HCT116 (cell line): ENCODE results near the gene ZFHX2. TPM values are rescaled to one million over a fixed set of nuclear protein-coding genes. Genes with fewer than 3 reads are reported as not detected.

ENCODE experiments used
- ATAC-seq: fragments of 200-7000 bp; cut with Tn5 transposase; 2 replicates; pipeline ENCODE4 v1.9.1; 2020; ENCODE audit warnings: mild to moderate bottlenecking, moderate library complexity
- BruUV-seq: library from RNA; stranded (reverse); fragments of 400-500 nt; replicated peaks from 2 replicates; lab custom pipeline; 2021; lab: Mats Ljungman, UMichigan
- CTCF ChIA-PET: fragments of 300-600 bp; sonication (Branson Sonifier 250); formaldehyde crosslinking; loops from one replicate; lab custom pipeline; 2021; ENCODE audit warnings: antibody characterized with exemption; lab: Charles Lee
- POLR2A ChIA-PET: fragments of 300-600, 350-600 bp; sonication (Branson Sonifier 250); formaldehyde crosslinking; loops from one replicate; lab custom pipeline; 2021; ENCODE audit warnings: antibody characterized with exemption; lab: Charles Lee
- RAD21 ChIA-PET, 2 experiments: fragments of 300-600 bp; sonication (Branson Sonifier 250); formaldehyde crosslinking; loops; one replicate each; lab custom pipeline; 2023; ENCODE audit warnings: low total read pairs in 2 of 2; ENCODE audit not compliant: uncharacterized antibody in 2 of 2, unreplicated experiment in 2 of 2, low non-redundant PET in 1 of 2; lab: Charles Lee
- DNase-seq: peaks from one replicate; pipeline ENCODE4 v3.0.0-alpha.2; 2010; ENCODE audit warnings: low read depth, low spot score
- H2AFZ ChIP-seq: fragments of 200-600 bp; shearing (Covaris generic), sonication (generic); 2 replicates; pipeline ENCODE4 v1.6.1; 2017; ENCODE audit warnings: low read depth, mixed run types, mixed read lengths, antibody characterized with exemption, low read length; ENCODE audit not compliant: poor library complexity, severe bottlenecking
- H3K27ac ChIP-seq: 2 replicates; pipeline ENCODE4 v1.5.1; 2012; ENCODE audit warnings: low read depth, low read length
- H3K27me3 ChIP-seq: fragments of 200-600 bp; sonication (generic); 2 replicates; pipeline ENCODE4 v1.6.1; 2016; ENCODE audit warnings: mixed run types, low read length, mixed read lengths; ENCODE audit not compliant: insufficient read depth
- H3K36me3 ChIP-seq, 2 experiments: fragments of 200-500 bp in 1 of 2; fragments of 200-600 bp in 1 of 2; sonication (Bioruptor generic) in 1 of 2; sonication (generic) in 1 of 2; 2 replicates each; pipeline versions ENCODE4 v1.5.1 to v1.6.1; 2014 to 2016; ENCODE audit warnings: low read length in 2 of 2, inconsistent platforms in 1 of 2, mixed read lengths in 1 of 2, mixed run types in 1 of 2; ENCODE audit not compliant: insufficient read depth in 2 of 2, control insufficient read depth in 1 of 2
- H3K4me1 ChIP-seq, 2 experiments: fragments of 200-600 bp in 1 of 2; sonication (generic) in 1 of 2; 2 replicates each; pipeline versions ENCODE4 v1.5.1 to v1.6.1; 2012 to 2017; ENCODE audit warnings: low read length in 2 of 2, inconsistent platforms in 1 of 2, mild to moderate bottlenecking in 1 of 2, mixed read lengths in 1 of 2, mixed run types in 1 of 2, moderate library complexity in 1 of 2; ENCODE audit not compliant: insufficient read depth in 2 of 2, control insufficient read depth in 1 of 2
- H3K4me2 ChIP-seq: fragments of 200-600 bp; sonication (generic); 2 replicates; pipeline ENCODE4 v1.6.1; 2017; ENCODE audit warnings: mixed run types, low read length, mixed read lengths
- H3K4me3 ChIP-seq, 2 experiments: fragments of 200-600 bp in 1 of 2; sonication (generic) in 1 of 2; replicated peaks in 1 of 2; 2 replicates each; pipeline ENCODE4 v1.5.1; 2011 to 2016; ENCODE audit warnings: low read length in 2 of 2, control low read depth in 1 of 2, low read depth in 1 of 2, mild to moderate bottlenecking in 1 of 2, mixed read lengths in 1 of 2, mixed run types in 1 of 2
- H3K79me2 ChIP-seq: fragments of 200-600 bp; sonication (generic); 2 replicates; pipeline ENCODE4 v1.6.1; 2017; ENCODE audit warnings: mild to moderate bottlenecking, mixed run types, low read length, moderate library complexity, mixed read lengths; ENCODE audit not compliant: insufficient read depth
- H3K9ac ChIP-seq: fragments of 200-600 bp; sonication (generic); 2 replicates; pipeline ENCODE4 v1.6.1; 2016; ENCODE audit warnings: low read length, mixed read lengths
- H3K9me2 ChIP-seq: fragments of 200-600 bp; sonication (generic), shearing (Covaris generic); 2 replicates; pipeline ENCODE4 v1.6.1; 2017; ENCODE audit warnings: mixed run types, mild to moderate bottlenecking, moderate library complexity; ENCODE audit not compliant: insufficient read depth
- H3K9me3 ChIP-seq, 2 experiments: fragments of 200-500 bp in 1 of 2; fragments of 200-600 bp in 1 of 2; sonication (Bioruptor generic) in 1 of 2; sonication (generic) in 1 of 2; 2 replicates each; pipeline ENCODE4 v1.6.1; 2014 to 2017; ENCODE audit warnings: low read length in 2 of 2, mixed read lengths in 2 of 2, inconsistent platforms in 1 of 2, low read depth in 1 of 2, mild to moderate bottlenecking in 1 of 2, mixed run types in 1 of 2, moderate library complexity in 1 of 2; ENCODE audit not compliant: control insufficient read depth in 1 of 2, insufficient read depth in 1 of 2
- H4K20me1 ChIP-seq: fragments of 200-600 bp; sonication (generic), shearing (Covaris generic); 2 replicates; pipeline ENCODE4 v1.6.1; 2017; ENCODE audit warnings: mixed run types, mild to moderate bottlenecking, moderate library complexity; ENCODE audit not compliant: insufficient read depth
- CEBPB ChIP-seq: IDR thresholded peaks from 2 replicates; pipeline ENCODE4 v1.6.1; 2012; ENCODE audit warnings: low read depth
- EZH2 ChIP-seq: fragments of 200-600 bp; sonication (generic); IDR thresholded peaks from 2 replicates; pipeline ENCODE4 v1.6.1; 2017; ENCODE audit warnings: antibody characterized with exemption, mixed run types
- JUND ChIP-seq: IDR thresholded peaks from 2 replicates; pipeline ENCODE4 v1.6.1; 2012
- MAX ChIP-seq: IDR thresholded peaks from 2 replicates; pipeline ENCODE4 v1.6.1; 2012
- POLR2A ChIP-seq: IDR thresholded peaks from 2 replicates; pipeline ENCODE4 v1.7.0; 2011; ENCODE audit warnings: borderline replicate concordance; ENCODE audit not compliant: insufficient read depth, insufficient read length; ENCODE audit errors: extremely low read depth
- SP1 ChIP-seq: IDR thresholded peaks from 2 replicates; pipeline ENCODE4 v1.6.1; 2012; ENCODE audit warnings: low read depth
- SRF ChIP-seq: IDR thresholded peaks from 2 replicates; pipeline ENCODE4 v1.6.1; 2012; ENCODE audit warnings: low read depth
- YY1 ChIP-seq: IDR thresholded peaks from 2 replicates; pipeline ENCODE4 v1.6.1; 2011; ENCODE audit warnings: low read length, low read depth, moderate library complexity, mild to moderate bottlenecking; ENCODE audit not compliant: insufficient replicate concordance; ENCODE audit errors: extremely low read depth
- intact Hi-C: fragments of 100-400 bp; cut with micrococcal nuclease; formaldehyde crosslinking; loops from 2 replicates; pipeline ENCODE4 v1.10.0; 2022
- total RNA-seq: library from RNA; stranded (reverse); gene quantifications from one replicate; pipeline ENCODE4 v1.2.1, GENCODE V29; 2021; ENCODE audit not compliant: unreplicated experiment
- TF ChIP-seq, protein P1 (sequence below): IDR thresholded peaks from 2 replicates; pipeline ENCODE4 v1.6.1; 2011; ENCODE audit warnings: mild to moderate bottlenecking, low read length, moderate library complexity; ENCODE audit not compliant: insufficient replicate concordance; ENCODE audit errors: extremely low read depth

Gene ZFHX2
- total RNA-seq, 1 experiment from 2014 or later = 3.6 TPM

GRCh38 chr14:23487216-23487615 lies 64.3 kb downstream of the ZFHX2 start (continued):
- TF ChIP-seq, protein P1, sequence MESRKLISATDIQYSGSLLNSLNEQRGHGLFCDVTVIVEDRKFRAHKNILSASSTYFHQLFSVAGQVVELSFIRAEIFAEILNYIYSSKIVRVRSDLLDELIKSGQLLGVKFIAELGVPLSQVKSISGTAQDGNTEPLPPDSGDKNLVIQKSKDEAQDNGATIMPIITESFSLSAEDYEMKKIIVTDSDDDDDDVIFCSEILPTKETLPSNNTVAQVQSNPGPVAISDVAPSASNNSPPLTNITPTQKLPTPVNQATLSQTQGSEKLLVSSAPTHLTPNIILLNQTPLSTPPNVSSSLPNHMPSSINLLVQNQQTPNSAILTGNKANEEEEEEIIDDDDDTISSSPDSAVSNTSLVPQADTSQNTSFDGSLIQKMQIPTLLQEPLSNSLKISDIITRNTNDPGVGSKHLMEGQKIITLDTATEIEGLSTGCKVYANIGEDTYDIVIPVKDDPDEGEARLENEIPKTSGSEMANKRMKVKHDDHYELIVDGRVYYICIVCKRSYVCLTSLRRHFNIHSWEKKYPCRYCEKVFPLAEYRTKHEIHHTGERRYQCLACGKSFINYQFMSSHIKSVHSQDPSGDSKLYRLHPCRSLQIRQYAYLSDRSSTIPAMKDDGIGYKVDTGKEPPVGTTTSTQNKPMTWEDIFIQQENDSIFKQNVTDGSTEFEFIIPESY = no peak
- TF ChIP-seq SRF (no peak), YY1 (no peak), CEBPB (no peak), SP1 (no peak), EZH2 (no peak), JUND (no peak)

DNA sequence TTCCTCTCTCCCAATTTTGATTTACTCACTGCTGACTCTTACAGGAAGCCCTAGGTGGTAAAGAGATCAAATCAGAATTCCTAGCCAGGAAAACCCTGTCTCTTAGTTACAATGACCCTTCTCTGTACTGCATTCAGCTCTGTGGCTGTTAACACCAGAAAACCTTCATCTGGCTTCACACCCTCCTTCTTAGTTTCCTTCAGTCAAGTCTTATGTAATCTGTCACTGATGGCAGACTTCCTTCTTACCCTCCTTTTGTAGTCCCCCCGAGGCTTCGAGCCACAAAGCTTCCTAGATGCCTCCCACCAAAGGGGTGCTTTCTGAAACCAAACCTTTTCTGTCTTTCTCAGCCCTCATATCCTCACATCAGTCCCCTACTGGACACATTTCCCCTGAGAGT lies 65.5 kb downstream of the ZFHX2 start:
- intact Hi-C loops = no loop called here
- no peak overlapping the region for H3K27ac ChIP-seq
- no TSS peak for BruUV-seq
- H4K20me1 ChIP-seq = no peaks in the 10 kb centered on the region
- DNase-seq (no peak), ATAC-seq (no peak)
- ChIA-PET CTCF (no interaction called here), RAD21 (no interaction called here), POLR2A (no interaction called here)
- no peaks in the 10 kb centered on the region for H3K9me3 ChIP-seq
- no peak overlapping the region for H3K4me3 ChIP-seq
- no peaks in the 10 kb centered on the region for H3K9me2 ChIP-seq
- TF ChIP-seq POLR2A = no peak
- no peak for TF ChIP-seq MAX
- H3K36me3 ChIP-seq = peaks cover 3 to 15% of the 10 kb centered on the region in 2 experiments; a peak in 3 of 4 replicates
- no peak overlapping the region for H2AFZ ChIP-seq
- H3K9ac ChIP-seq = no peak overlapping the region
- H3K27me3 ChIP-seq = no peaks in the 10 kb centered on the region
- H3K4me1 ChIP-seq = no peaks in the 10 kb centered on the region
- H3K79me2 ChIP-seq = no peaks in the 10 kb centered on the region
- H3K4me2 ChIP-seq = no peak overlapping the region
